GM18861 (cell line): Measurements from ENCODE around the gene RBM4.
"Not testable (repeated sequence)": the region's sequence is repeated elsewhere in the genome, so short reads cannot be mapped to it uniquely, and the experiment has no call there.

Source experiments
- ATAC-seq: cut with Tn5 transposase; IDR thresholded peaks from one replicate; pipeline ENCODE4 v1.9.1; 2021; ENCODE audit not compliant: unreplicated experiment

Gene RBM4

GRCh38 chr11:66616379-66617154 is 21.9 kb upstream of the RBM4 start, which contains the start of gene RBM14:
Gene RBM14, plus strand, starts transcription at chr11:66616630. Its CDS starts 91 bp downstream, at chr11:66616721.
- peak; percentile 84 for ATAC-seq

- peak; percentile 2 for ATAC-seq
These were observed 21.2 kb upstream of the RBM4 start for GRCh38 chr11:66617155-66617834.

DNA sequence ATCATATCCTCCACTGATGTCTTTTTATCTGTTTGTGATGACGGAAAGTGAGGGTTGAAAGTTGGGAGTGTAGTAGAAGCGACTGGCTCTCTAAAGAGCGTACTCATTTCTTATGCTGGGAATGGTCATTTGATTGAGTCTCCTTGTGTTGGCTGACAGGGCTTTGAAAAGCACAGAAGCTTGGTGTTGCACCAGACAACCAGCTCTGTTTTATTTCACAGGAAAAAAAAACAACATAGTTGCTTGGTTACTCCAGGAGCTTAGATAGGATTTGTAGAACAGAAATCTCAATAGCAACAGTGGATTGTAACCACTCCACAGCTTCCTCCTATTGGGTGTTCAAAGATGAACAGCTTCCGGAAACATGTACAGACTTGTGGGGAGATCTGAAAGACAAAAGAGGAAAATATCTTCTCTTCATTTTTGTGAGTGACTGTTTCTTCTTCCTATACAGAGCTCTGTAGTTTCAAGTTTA is 19.4 kb upstream of the RBM4 start:
- no peak for ATAC-seq

- ATAC-seq, result no peak
These were observed 14.1 kb upstream of the RBM4 start for GRCh38 chr11:66624450-66624849.

GRCh38 chr11:66625041-66625751 is 13.3 kb upstream of the RBM4 start:
- no peak for ATAC-seq

DNA sequence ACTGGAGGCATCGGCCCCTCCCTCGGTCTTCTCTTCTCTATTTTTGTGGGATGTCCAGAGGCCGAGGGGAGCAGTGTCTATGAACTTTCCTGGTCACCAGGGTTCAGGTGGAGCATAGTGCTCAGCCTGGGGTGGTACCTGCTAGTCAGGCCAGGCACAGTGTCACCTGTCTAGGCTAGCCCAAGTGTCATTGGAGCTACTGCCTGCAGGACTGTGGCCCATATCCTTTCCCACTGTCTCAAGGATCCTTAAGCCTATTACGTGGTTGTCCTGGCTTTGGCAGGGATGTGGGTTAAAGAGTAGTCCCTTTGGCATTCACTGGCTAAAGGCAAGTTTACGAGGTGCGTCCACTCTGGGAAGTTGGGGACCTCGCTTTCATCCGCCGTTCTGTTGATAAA is 12.8 kb upstream of the RBM4 start:
- ATAC-seq, result no peak

DNA sequence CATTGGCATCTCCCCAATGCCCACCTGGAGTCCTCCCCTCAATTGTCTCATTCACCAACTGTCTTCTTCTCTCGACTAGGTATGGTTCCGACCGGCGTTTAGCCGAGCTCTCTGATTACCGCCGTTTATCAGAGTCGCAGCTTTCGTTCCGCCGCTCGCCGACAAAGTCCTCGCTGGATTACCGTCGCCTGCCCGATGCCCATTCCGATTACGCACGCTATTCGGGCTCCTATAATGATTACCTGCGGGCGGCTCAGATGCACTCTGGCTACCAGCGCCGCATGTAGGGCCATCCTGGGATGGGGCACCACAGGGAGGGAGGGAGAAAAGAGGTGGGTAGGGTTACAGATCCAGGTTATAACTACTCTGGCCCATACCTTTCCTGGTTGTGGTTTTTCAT is 12.1 kb upstream of the RBM4 start:
- ATAC-seq, result no peak

- no peak for ATAC-seq
These were observed 11.6 kb upstream of the RBM4 start for GRCh38 chr11:66626926-66627325.

GRCh38 chr11:66628061-66628603 is 10.4 kb upstream of the RBM4 start:
- no peak for ATAC-seq

DNA sequence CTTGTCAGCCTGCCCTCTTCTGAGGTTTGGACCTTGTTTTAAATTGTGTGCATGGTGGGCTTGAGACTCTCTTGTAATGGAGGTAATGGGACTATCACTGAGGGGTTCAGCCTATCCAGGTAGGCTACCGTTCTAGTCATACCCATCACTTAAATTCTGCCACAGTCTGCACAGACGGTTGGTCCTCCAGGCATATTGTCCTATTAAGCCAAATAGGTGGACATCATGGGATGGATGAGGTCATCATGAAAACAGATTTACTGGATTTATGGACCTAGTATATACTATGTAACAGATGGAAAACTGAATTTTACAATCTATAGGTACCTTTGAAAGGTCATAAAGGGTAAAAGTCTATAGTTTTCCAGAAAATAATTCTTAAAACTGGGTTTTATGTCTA is 9.1 kb upstream of the RBM4 start:
- ATAC-seq, result no peak

GRCh38 chr11:66631883-66632282 is 6.6 kb upstream of the RBM4 start:
- ATAC-seq, result no peak

GRCh38 chr11:66632952-66633351 is 5.6 kb upstream of the RBM4 start:
- ATAC-seq, result no peak

- no peak for ATAC-seq
These were observed 2.1 kb upstream of the RBM4 start for GRCh38 chr11:66636411-66636810.

- no peak for ATAC-seq
These were observed 836 bp upstream of the RBM4 start for GRCh38 chr11:66637557-66638176.

DNA sequence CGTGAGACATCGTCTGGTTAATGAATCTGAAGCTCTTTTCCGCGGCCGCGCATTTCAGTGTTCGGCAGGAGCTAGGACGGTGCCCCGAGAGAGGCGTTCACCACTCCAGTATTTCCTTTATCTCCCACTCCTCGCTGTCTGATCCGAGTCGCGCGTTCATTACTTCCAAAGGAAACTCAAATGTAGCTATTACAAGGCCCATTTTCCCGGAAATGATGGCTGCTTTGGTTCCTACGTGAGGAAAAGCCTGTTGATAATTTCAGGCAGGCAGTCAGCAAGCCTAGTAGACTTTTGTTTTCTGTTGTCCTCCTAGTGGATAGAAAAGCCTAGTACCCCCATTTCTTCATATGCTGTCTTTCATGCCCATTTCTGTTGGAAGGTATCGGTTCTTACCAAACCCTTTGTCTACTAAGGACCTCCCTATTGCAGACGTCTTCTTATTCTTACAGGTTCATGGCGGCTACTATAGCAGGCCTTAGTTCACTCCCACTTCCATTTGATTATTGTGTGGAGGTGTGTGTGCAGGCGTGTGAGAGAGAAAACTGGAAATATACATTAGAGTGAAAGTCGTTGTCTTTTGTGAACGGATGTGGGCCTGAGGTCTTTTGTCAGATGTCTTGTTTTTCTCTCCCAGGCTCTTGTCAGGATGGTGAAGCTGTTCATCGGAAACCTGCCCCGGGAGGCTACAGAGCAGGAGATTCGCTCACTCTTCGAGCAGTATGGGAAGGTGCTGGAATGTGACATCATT is 737 bp downstream of the RBM4 start:
- ATAC-seq, result no peak

- ATAC-seq, result not testable (repeated sequence)
These were observed 1.4 kb downstream of the RBM4 start for GRCh38 chr11:66639814-66640340.

DNA sequence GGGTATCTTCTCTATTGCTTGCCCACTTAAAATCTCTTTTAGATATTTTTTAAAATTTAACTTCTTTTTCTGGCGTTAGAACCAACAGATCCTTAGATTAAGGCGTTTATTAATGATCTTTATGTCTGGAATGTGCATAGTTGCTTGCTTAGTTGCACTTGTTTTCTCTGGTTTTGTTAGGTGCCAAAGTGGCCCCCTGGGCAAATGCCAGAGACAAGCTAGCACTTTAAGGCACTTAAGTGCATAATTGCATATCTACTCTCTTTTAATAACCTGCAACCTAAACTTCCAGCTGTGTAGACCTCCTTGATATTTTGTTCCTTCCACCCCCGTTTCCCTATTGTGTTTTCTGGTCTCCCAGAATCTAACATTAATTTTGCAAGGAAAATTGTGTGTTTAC is 3.3 kb downstream of the RBM4 start:
- ATAC-seq, result no peak

DNA sequence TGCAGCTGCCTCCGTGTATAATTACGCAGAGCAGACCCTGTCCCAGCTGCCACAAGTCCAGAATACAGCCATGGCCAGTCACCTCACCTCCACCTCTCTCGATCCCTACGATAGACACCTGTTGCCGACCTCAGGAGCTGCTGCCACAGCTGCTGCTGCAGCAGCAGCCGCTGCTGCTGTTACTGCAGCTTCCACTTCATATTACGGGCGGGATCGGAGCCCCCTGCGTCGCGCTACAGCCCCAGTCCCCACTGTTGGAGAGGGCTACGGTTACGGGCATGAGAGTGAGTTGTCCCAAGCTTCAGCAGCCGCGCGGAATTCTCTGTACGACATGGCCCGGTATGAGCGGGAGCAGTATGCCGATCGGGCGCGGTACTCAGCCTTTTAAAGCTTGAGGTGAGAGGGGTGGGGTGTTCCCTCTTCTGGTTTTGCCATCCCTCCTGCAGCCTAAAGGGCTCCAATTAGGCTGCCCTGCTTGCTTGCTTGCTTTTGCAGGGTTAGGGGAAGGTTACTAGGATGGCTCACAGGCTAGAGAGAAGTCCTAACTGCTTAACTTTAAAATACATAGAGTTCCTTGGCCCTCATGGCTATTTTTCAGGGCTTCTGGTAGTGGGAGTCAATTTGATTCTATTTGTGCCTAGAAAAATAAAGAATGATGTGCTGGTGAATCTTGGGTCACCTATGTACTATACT is 5.4 kb downstream of the RBM4 start:
- ATAC-seq, result no peak

DNA sequence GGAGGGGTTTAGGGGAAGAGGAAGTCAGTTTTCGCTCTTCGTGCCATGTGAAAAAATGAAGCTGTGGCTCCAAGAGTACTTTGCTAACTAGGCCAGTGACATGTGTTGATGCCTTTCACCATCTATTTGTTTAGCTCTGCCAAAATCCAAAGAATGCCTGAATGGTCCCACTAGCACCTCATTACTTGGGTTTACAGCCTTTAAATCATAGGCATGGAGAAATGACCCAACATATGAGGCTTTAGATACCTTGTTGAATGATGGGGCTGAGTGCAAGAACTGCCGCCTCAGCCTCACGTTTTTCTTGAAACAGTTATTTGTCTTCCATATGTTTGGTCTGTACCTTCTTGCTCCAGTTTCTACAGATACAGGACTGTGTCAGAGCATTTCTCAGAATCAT is 8.3 kb downstream of the RBM4 start:
- no peak for ATAC-seq
